Astrocyte (in vitro differentiated cells and primary cell): Measurements from ENCODE around the gene RALGPS1. TPM values are rescaled to one million over a fixed set of nuclear protein-coding genes. Genes with fewer than 3 reads are reported as not detected.

Experiments
- DNase-seq: peaks from one replicate; pipeline ENCODE4 v3.0.0-alpha.2; 2010; ENCODE audit warnings: low read depth
- FAIRE-seq: peaks from 2 replicates; lab custom pipeline; 2011; peaks lifted over from hg19 to GRCh38; lab: Jason Lieb, UNC
- H2AFZ ChIP-seq: 2 replicates; pipeline ENCODE4 v1.6.0; 2012; ENCODE audit warnings: low read depth, low read length, inconsistent platforms
- H3K27ac ChIP-seq: 2 replicates; pipeline ENCODE4 v1.5.1; 2011; ENCODE audit warnings: low read depth, low read length, inconsistent platforms
- H3K27me3 ChIP-seq: 2 replicates; pipeline ENCODE4 v1.6.0; 2011; ENCODE audit warnings: low read length, inconsistent platforms; ENCODE audit not compliant: insufficient read depth
- H3K36me3 ChIP-seq: 2 replicates; pipeline ENCODE4 v1.5.1; 2011; ENCODE audit warnings: low read length, inconsistent platforms; ENCODE audit not compliant: insufficient read depth
- H3K4me1 ChIP-seq: 2 replicates; pipeline ENCODE4 v1.5.1; 2011; ENCODE audit warnings: low read length, inconsistent platforms; ENCODE audit not compliant: insufficient read depth
- H3K4me2 ChIP-seq: 2 replicates; pipeline ENCODE4 v1.6.0; 2012; ENCODE audit warnings: low read length, inconsistent platforms
- H3K4me3 ChIP-seq: 2 replicates; pipeline ENCODE4 v1.5.1; 2011; ENCODE audit warnings: low read depth, mild to moderate bottlenecking, low read length, inconsistent platforms; ENCODE audit not compliant: insufficient read depth
- H3K79me2 ChIP-seq: 2 replicates; pipeline ENCODE4 v1.6.0; 2012; ENCODE audit warnings: mild to moderate bottlenecking, low read length, inconsistent platforms; ENCODE audit not compliant: insufficient read depth
- H3K9ac ChIP-seq: 2 replicates; pipeline ENCODE4 v1.6.0; 2012; ENCODE audit warnings: mild to moderate bottlenecking, low read length, inconsistent platforms
- H3K9me3 ChIP-seq: 2 replicates; pipeline ENCODE4 v1.5.1; 2012; ENCODE audit warnings: low read depth, mild to moderate bottlenecking, low read length, inconsistent platforms; ENCODE audit not compliant: insufficient read depth
- H4K20me1 ChIP-seq: 2 replicates; pipeline ENCODE4 v1.6.0; 2012; ENCODE audit warnings: low read length, inconsistent platforms; ENCODE audit not compliant: insufficient read depth
- H3K27ac Mint-ChIP-seq: one replicate; pipeline ENCODE4 v1.8.0; 2021; ENCODE audit warnings: mild to moderate bottlenecking, mixed read lengths; ENCODE audit not compliant: unreplicated experiment
- H3K27me3 Mint-ChIP-seq: one replicate; pipeline ENCODE4 v1.8.0; 2021; ENCODE audit warnings: low read depth, mixed read lengths; ENCODE audit not compliant: unreplicated experiment
- H3K36me3 Mint-ChIP-seq: one replicate; pipeline ENCODE4 v1.8.0; 2021; ENCODE audit warnings: low read depth, mixed read lengths; ENCODE audit not compliant: unreplicated experiment
- H3K4me1 Mint-ChIP-seq: one replicate; pipeline ENCODE4 v1.8.0; 2021; ENCODE audit warnings: low read depth, mixed read lengths; ENCODE audit not compliant: unreplicated experiment
- H3K4me3 Mint-ChIP-seq: one replicate; pipeline ENCODE4 v1.8.0; 2021; ENCODE audit warnings: mild to moderate bottlenecking, moderate library complexity, mixed read lengths; ENCODE audit not compliant: unreplicated experiment
- H3K9me3 Mint-ChIP-seq: one replicate; pipeline ENCODE4 v1.8.0; 2021; ENCODE audit warnings: mild to moderate bottlenecking, mixed read lengths; ENCODE audit not compliant: unreplicated experiment
- CTCF ChIP-seq: IDR thresholded peaks from 2 replicates; pipeline ENCODE4 v1.5.1; 2011; ENCODE audit warnings: low read depth, mild to moderate bottlenecking, inconsistent platforms, low read length, moderate library complexity; ENCODE audit not compliant: insufficient read depth
- EZH2 ChIP-seq: IDR thresholded peaks from 2 replicates; pipeline ENCODE4 v1.6.1; 2012; ENCODE audit warnings: mild to moderate bottlenecking, low read length, inconsistent platforms; ENCODE audit not compliant: insufficient read depth
- total RNA-seq: library from RNA; stranded (reverse); gene quantifications from 2 replicates; pipeline ENCODE4 v1.2.1, GENCODE V29; 2021

The RALGPS1 gene
- total RNA-seq, 1 donor from 2014 or later: 2.8 TPM

GRCh38 chr9:127051881-127052595 is 137.5 kb downstream of the RALGPS1 start:
- DNase-seq: no peak
- H3K4me1 ChIP-seq: peaks cover 8% of the 10 kb centered on the region

GRCh38 chr9:127053057-127053821 is 138.7 kb downstream of the RALGPS1 start:
- Histone ChIP-seq H3K9ac (no peak overlapping the region), H3K36me3 (no peaks in the 10 kb centered on the region), H3K4me1 (peaks cover 8% of the 10 kb centered on the region), H3K9me3 (no peaks in the 10 kb centered on the region), H4K20me1 (no peaks in the 10 kb centered on the region), H3K4me3 (no peak overlapping the region), H2AFZ (no peak overlapping the region), H3K79me2 (no peaks in the 10 kb centered on the region), H3K4me2 (no peak overlapping the region), H3K27ac (no peak overlapping the region), H3K27me3 (peaks cover 3% of the 10 kb centered on the region)
- Mint-ChIP-seq H3K36me3 (no peaks in the 10 kb centered on the region), H3K4me3 (no peak overlapping the region), H3K4me1 (peaks cover 7% of the 10 kb centered on the region), H3K27me3 (peaks cover 14% of the 10 kb centered on the region), H3K9me3 (peaks cover 2% of the 10 kb centered on the region), H3K27ac (no peak overlapping the region)
- FAIRE-seq (no peak), DNase-seq (no peak)
- no peak for TF ChIP-seq EZH2
- no peak for TF ChIP-seq CTCF

More at GRCh38 chr9:127051881-127052595, 137.5 kb downstream of the RALGPS1 start:
- H3K4me1 Mint-ChIP-seq: peaks cover 6% of the 10 kb centered on the region
- Histone ChIP-seq H2AFZ (no peak overlapping the region), H3K27ac (no peak overlapping the region), H4K20me1 (no peaks in the 10 kb centered on the region), H3K4me2 (no peak overlapping the region), H3K79me2 (no peaks in the 10 kb centered on the region), H3K4me3 (no peak overlapping the region), H3K9ac (no peak overlapping the region), H3K9me3 (no peaks in the 10 kb centered on the region), H3K27me3 (peaks cover 3% of the 10 kb centered on the region), H3K36me3 (no peaks in the 10 kb centered on the region)
- FAIRE-seq: no peak
- H3K27me3 Mint-ChIP-seq: peaks cover 14% of the 10 kb centered on the region
- H3K36me3 Mint-ChIP-seq: no peaks in the 10 kb centered on the region
- H3K4me3 Mint-ChIP-seq: no peak overlapping the region
- no peak overlapping the region for H3K27ac Mint-ChIP-seq
- no peak for TF ChIP-seq EZH2
- TF ChIP-seq CTCF: no peak
- peaks cover 2% of the 10 kb centered on the region for H3K9me3 Mint-ChIP-seq
